DOHH2 (cell line): ENCODE results near the gene STXBP2.

Experiments used
- CTCF ChIP-seq: fragments of 200-600 bp; sonication (generic); IDR thresholded peaks from one replicate; pipeline ENCODE4 v1.5.1; 2014; ENCODE audit warnings: antibody characterized with exemption, mild to moderate bottlenecking, low read depth, low read length; ENCODE audit not compliant: poor library complexity, severe bottlenecking
- EZH2phosphoT487 ChIP-seq: fragments of 200-600 bp; sonication (generic); IDR thresholded peaks from 2 replicates; pipeline ENCODE4 v1.6.1; 2017; ENCODE audit warnings: borderline replicate concordance, mild to moderate bottlenecking, antibody characterized with exemption, low read length, moderate library complexity, mixed read lengths

GRCh38 chr19:7632340-7633203 is 4.3 kb upstream of the STXBP2 start:
- TF ChIP-seq CTCF (no peak), EZH2phosphoT487 (no peak)
